Stimulated activated memory B cell treated with anti-CD40 and anti-IgM and Interleukin-4, amounts not matched to agents 10 μg/mL and 1 μg/mL and 100 μg/mL, for 72 hours (primary cell): ENCODE data around the gene OGFR.
A peak's percentile ranks its signal among the peaks of the same experiment; 100 is the strongest.

ENCODE experiments used
- ATAC-seq: fragments of 150-1000 bp; cut with Tn5 transposase; 2 replicates; pipeline ENCODE4 v1.10.0; 2021
- H3K27ac Mint-ChIP-seq: one replicate; pipeline ENCODE4 v1.8.0; 2022; ENCODE audit warnings: mild to moderate bottlenecking, mixed read lengths
- H3K27me3 Mint-ChIP-seq: one replicate; pipeline ENCODE4 v1.8.0; 2022; ENCODE audit warnings: mixed read lengths
- H3K36me3 Mint-ChIP-seq: one replicate; pipeline ENCODE4 v1.8.0; 2022; ENCODE audit warnings: mixed read lengths
- H3K4me1 Mint-ChIP-seq: one replicate; pipeline ENCODE4 v1.8.0; 2022; ENCODE audit warnings: mixed read lengths
- H3K4me3 Mint-ChIP-seq: one replicate; pipeline ENCODE4 v1.8.0; 2022; ENCODE audit warnings: mild to moderate bottlenecking, moderate library complexity, mixed read lengths
- H3K9me3 Mint-ChIP-seq: one replicate; pipeline ENCODE4 v1.8.0; 2022; ENCODE audit warnings: mixed read lengths

OGFR gene

GRCh38 chr20:62811320-62811719 is 6.7 kb downstream of the OGFR start:
- peaks cover 52% of the 10 kb centered on the region for H3K36me3 Mint-ChIP-seq
- no peaks in the 10 kb centered on the region for H3K9me3 Mint-ChIP-seq
- H3K27me3 Mint-ChIP-seq: peaks cover 21% of the 10 kb centered on the region
- no peak for ATAC-seq
- H3K4me1 Mint-ChIP-seq: peaks cover 47% of the 10 kb centered on the region
- H3K27ac Mint-ChIP-seq: no peak overlapping the region
- H3K4me3 Mint-ChIP-seq: no peak overlapping the region

DNA sequence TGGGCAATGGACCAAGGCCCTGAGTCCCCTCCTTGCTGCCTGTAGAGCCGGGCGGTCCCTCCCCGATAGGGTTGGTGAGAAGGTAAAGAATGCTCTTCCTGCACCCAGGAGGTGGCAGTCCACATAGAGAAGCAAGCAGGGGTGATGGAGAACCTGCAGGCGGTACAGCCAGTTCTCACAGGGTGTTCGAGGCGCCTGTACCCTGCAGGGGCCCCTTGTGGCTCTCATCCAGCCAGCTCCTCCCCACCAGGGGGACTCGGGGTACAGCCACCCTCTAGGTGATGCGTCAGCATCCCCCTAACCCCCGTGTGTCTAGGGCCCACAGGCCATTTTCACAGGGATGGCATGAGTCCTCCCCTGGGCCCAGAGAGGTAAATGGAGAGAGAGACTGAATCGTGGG is 7.1 kb downstream of the OGFR start:
- Mint-ChIP-seq H3K9me3 (no peaks in the 10 kb centered on the region), H3K36me3 (peaks cover 50% of the 10 kb centered on the region), H3K27me3 (peaks cover 21% of the 10 kb centered on the region), H3K4me1 (peaks cover 43% of the 10 kb centered on the region), H3K4me3 (no peak overlapping the region), H3K27ac (no peak overlapping the region)
- ATAC-seq: no peak

- H3K4me1 Mint-ChIP-seq: peaks cover 36% of the 10 kb centered on the region
- no peaks in the 10 kb centered on the region for H3K9me3 Mint-ChIP-seq
- no peak overlapping the region for H3K4me3 Mint-ChIP-seq
- H3K27ac Mint-ChIP-seq: no peak overlapping the region
- peaks cover 45% of the 10 kb centered on the region for H3K36me3 Mint-ChIP-seq
- H3K27me3 Mint-ChIP-seq: peaks cover 21% of the 10 kb centered on the region
- no peak for ATAC-seq
Observed at GRCh38 chr20:62812181-62812906, 7.7 kb downstream of the OGFR start.

DNA sequence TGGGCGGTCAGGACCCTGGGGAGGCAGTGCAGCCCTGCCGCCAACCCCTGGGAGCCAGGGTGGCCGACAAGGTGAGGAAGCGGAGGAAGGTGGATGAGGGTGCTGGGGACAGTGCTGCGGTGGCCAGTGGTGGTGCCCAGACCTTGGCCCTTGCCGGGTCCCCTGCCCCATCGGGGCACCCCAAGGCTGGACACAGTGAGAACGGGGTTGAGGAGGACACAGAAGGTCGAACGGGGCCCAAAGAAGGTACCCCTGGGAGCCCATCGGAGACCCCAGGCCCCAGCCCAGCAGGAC is 8.2 kb downstream of the OGFR start:
- peaks cover 42% of the 10 kb centered on the region for H3K36me3 Mint-ChIP-seq
- no peaks in the 10 kb centered on the region for H3K9me3 Mint-ChIP-seq
- no peak for ATAC-seq
- peaks cover 31% of the 10 kb centered on the region for H3K4me1 Mint-ChIP-seq
- no peak overlapping the region for H3K4me3 Mint-ChIP-seq
- peaks cover 23% of the 10 kb centered on the region for H3K27me3 Mint-ChIP-seq
- H3K27ac Mint-ChIP-seq: no peak overlapping the region

DNA sequence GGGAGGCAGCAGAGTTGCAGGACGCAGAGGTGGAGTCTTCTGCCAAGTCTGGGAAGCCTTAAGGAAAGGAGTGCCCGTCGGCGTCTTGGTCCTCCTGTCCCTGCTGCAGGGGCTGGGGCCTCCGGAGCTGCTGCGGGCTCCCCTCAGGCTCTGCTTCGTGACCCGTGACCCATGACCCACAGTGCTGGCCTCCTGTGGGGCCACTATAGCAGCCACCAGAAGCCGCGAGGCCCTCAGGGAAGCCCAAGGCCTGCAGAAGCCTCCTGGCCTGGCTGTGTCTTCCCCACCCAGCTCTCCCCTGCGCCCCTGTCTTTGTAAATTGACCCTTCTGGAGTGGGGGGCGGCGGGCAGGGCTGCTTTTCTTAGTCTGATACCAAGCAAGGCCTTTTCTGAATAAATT is 9.0 kb downstream of the OGFR start:
- Mint-ChIP-seq H3K4me1 (peaks cover 26% of the 10 kb centered on the region), H3K27me3 (peaks cover 30% of the 10 kb centered on the region), H3K27ac (no peak overlapping the region), H3K9me3 (no peaks in the 10 kb centered on the region), H3K4me3 (no peak overlapping the region), H3K36me3 (peaks cover 36% of the 10 kb centered on the region)
- ATAC-seq: no peak

DNA sequence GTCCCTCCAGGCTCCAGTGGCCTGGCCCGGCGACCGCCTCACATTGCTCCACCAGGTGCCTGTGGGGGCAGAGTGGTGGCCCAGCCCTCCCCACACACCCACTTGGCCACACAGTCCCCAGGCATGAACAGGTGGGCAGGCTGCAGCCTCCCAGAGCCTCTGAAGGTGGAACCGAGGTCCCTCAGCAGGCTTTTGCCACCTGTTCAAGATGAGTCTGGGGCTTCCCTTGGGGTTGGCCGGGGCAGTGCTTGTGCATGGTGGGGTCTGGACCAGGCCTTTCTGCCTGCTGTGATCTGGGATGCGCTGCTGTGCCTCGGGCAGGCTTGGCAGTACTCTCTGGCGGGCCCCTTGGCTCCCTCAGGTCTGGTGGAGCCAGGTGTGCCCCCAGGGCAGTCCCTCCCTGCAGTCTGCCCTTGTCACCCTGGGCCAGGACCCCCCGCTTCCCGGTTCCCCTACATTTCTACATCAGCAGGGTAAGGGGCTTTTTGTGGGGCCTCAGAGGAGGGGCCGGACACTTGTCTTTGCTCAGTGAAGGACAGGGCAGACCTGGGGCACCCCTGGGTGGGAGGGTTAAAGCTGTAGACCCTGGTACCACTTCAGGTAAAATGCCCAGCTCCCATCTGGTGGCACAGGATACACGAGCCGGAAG is 9.5 kb downstream of the OGFR start:
- H3K4me1 Mint-ChIP-seq: peaks cover 26% of the 10 kb centered on the region
- H3K9me3 Mint-ChIP-seq: no peaks in the 10 kb centered on the region
- H3K36me3 Mint-ChIP-seq: peaks cover 35% of the 10 kb centered on the region
- no peak overlapping the region for H3K4me3 Mint-ChIP-seq
- peaks cover 36% of the 10 kb centered on the region for H3K27me3 Mint-ChIP-seq
- no peak overlapping the region for H3K27ac Mint-ChIP-seq
- ATAC-seq: no peak

GRCh38 chr20:62814709-62815065 is 10.1 kb downstream of the OGFR start:
- Mint-ChIP-seq H3K27ac (no peak overlapping the region), H3K9me3 (no peaks in the 10 kb centered on the region), H3K4me1 (peaks cover 26% of the 10 kb centered on the region), H3K27me3 (peaks cover 41% of the 10 kb centered on the region), H3K4me3 (no peak overlapping the region), H3K36me3 (peaks cover 30% of the 10 kb centered on the region)
- no peak for ATAC-seq

DNA sequence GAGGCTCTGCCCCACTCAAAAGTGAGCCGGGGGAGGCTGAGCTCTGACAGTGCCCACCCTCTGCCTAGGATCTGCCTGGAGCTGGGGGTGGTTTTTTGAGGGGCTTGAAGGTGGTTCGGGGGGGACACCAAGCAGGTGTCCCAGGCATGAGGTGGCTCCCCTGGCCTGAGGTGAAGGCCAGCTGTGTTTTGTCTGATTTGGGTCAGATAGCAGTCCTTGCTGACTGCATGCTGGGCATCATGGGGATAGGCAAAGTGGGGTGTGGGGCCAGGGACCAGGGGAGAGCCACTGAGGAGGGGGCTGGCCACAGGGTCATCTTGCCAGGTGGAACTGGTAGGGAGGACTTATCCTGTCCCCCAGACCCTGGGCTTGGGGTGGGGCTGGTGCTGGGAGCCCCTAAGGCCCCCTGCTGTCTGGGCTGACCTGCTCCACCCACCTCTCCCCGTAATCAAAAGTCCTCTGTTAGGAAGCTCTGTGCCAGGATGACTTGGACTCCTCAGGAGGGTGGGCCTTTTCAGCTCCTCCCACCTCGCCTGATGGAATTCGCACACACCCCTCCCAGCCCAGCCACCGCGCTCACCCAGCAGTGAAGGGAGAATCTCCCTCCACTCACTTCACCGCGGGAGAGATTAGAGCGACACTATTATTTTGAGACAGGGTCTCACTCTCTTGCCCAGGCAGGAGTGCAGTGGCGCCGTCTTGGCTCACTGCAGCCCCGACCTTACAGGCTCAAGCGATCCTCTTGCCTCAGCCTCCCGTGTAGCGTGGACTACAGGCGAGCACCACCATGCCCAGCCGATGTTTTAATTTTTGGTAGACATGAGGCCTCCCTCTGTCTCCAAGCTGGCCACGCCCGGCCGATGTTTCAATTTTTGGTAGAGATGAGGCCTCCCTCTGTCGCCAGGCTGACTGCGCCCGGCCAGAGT is 10.7 kb downstream of the OGFR start:
- peaks cover 24% of the 10 kb centered on the region for H3K36me3 Mint-ChIP-seq
- H3K27ac Mint-ChIP-seq: no peak overlapping the region
- peaks cover 27% of the 10 kb centered on the region for H3K4me1 Mint-ChIP-seq
- no peak for ATAC-seq
- H3K9me3 Mint-ChIP-seq: no peaks in the 10 kb centered on the region
- H3K27me3 Mint-ChIP-seq: peaks cover 48% of the 10 kb centered on the region
- H3K4me3 Mint-ChIP-seq: no peak overlapping the region

DNA sequence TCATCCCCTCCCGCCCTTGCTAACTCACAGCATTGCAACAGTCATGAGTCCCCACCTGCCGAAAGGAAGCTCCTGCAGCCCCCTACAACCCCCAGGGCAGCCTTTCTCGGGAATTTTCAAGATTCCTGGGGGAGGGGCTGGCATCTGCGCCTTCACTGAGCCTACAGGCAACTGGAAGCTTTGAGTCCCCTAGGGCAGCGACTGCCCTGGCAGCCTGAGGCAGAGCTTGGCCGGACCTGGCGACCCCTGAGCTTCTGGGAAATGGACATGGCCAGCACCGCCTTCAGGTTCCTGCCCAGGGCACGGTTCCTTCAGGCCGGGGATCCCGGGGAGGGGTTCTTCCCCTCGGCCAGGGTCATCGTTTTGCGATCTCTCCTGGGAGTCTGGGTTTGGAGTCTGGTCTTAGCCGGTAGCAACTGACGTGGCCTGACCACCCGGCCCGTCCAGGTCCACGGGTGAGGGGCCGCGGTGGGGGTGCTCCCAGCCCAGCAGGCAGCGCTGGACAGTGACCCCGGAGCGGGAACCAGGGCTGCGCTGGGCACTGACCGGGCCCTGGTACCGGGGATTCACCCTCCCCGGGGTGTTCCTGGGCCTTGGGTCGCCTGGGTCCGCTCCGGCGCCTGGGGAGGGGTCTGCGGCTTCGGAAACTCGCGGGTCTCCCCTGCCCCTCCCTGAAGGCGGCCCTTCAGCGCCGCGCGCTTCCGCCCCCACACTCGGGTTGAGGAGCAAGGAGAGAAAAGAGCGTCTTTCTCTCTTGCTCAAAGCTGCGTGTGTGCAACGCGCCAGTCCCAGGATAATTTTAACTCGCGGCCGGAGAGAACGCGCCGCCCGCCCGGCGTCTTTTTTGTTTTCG is 11.6 kb downstream of the OGFR start:
- Mint-ChIP-seq H3K27ac (no peak overlapping the region), H3K9me3 (no peaks in the 10 kb centered on the region), H3K27me3 (peaks cover 52% of the 10 kb centered on the region), H3K4me3 (no peak overlapping the region), H3K36me3 (peaks cover 18% of the 10 kb centered on the region), H3K4me1 (peaks cover 30% of the 10 kb centered on the region)
- ATAC-seq: peak; percentile 9

- H3K27me3 Mint-ChIP-seq: peaks cover 52% of the 10 kb centered on the region
- H3K4me3 Mint-ChIP-seq: no peak within 1 kb of the TSS
- ATAC-seq: no peak
Observed at GRCh38 chr20:62816884-62817873, 12.5 kb downstream of the OGFR start, which contains the start of gene COL9A3. Gene COL9A3, plus strand, starts transcription at chr20:62817050. Its CDS starts 15 bp downstream, at chr20:62817065.

DNA sequence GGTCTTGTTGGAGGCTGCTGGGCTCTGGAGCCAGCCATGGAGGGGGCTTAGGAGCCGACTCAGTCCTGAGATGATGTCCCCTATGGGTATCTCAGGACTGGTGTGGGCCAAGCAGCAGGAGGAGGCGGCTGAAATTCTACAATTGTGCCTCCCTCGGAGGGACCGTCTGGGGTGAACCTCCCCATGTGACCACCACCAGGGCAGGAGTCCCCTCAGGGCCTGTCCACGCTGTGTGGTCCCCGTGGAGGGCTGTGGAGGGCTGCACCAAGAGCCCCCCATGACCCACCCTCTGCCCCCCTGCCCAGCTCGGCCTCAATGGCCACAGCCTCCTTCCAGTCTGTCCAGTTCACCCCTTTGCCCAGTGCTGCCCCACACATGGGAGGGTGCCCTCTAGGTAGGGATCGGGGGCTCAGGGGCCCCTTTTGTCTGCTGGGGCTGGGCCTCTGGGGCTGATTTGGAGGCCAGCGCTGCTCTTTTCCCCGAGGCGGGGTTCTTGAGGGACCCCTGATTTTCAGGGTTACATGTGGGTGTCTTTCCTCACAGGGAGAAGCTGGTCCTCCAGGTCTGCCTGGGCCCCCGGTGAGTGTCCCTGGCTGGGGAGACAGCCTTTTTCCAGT is 13.4 kb downstream of the OGFR start:
- peaks cover 28% of the 10 kb centered on the region for H3K4me1 Mint-ChIP-seq
- no peak overlapping the region for H3K27ac Mint-ChIP-seq
- H3K9me3 Mint-ChIP-seq: no peaks in the 10 kb centered on the region
- no peaks in the 10 kb centered on the region for H3K36me3 Mint-ChIP-seq
- H3K27me3 Mint-ChIP-seq: peaks cover 52% of the 10 kb centered on the region
- no peak overlapping the region for H3K4me3 Mint-ChIP-seq
- ATAC-seq: no peak

More at GRCh38 chr20:62816884-62817873, 12.5 kb downstream of the OGFR start, which contains the start of gene COL9A3:
- Mint-ChIP-seq H3K36me3 (peaks cover 9% of the 10 kb centered on the region), H3K27ac (no peak within 1 kb of the TSS), H3K4me1 (peaks cover 24% of the 10 kb centered on the region), H3K9me3 (no peaks in the 10 kb centered on the region)

GRCh38 chr20:62818592-62819493 is 14.2 kb downstream of the OGFR start:
- H3K4me3 Mint-ChIP-seq: no peak overlapping the region
- H3K9me3 Mint-ChIP-seq: no peaks in the 10 kb centered on the region
- no peak for ATAC-seq
- no peak overlapping the region for H3K27ac Mint-ChIP-seq
- peaks cover 29% of the 10 kb centered on the region for H3K4me1 Mint-ChIP-seq
- no peaks in the 10 kb centered on the region for H3K36me3 Mint-ChIP-seq
- H3K27me3 Mint-ChIP-seq: peaks cover 52% of the 10 kb centered on the region
